Thoracic aorta (tissue), 2 donors: Measurements from ENCODE around the gene MEIS2. TPM values are rescaled to one million over a fixed set of nuclear protein-coding genes. Genes with fewer than 3 reads are reported as not detected.

Experiments used
- ATAC-seq: fragments of 150-250 bp; one replicate; pipeline ENCODE4 v1.8.0; 2017; ENCODE audit warnings: low read depth; ENCODE audit not compliant: insufficient number of reproducible peaks, low FRiP score
- DNase-seq: peaks from one replicate; pipeline ENCODE4 v3.0.0-alpha.2; 2020; ENCODE audit warnings: low spot score
- H3K27ac ChIP-seq, 2 donors: fragments of 200-600 bp; sonication (generic); 1 replicate in 1 of 2; 2 replicates in 1 of 2; pipeline ENCODE4 v1.5.1; 2016; ENCODE audit warnings: mild to moderate bottlenecking in 2 of 2, moderate library complexity in 2 of 2
- H3K27me3 ChIP-seq: fragments of 200-600 bp; sonication (generic); replicated peaks from 2 replicates; pipeline ENCODE4 v1.6.0; 2016; ENCODE audit warnings: mild to moderate bottlenecking; ENCODE audit not compliant: insufficient read depth
- H3K36me3 ChIP-seq: fragments of 200-600 bp; sonication (generic); one replicate; pipeline ENCODE4 v1.5.1; 2016
- H3K4me1 ChIP-seq, 2 donors: fragments of 200-600 bp; sonication (generic); 1 replicate in 1 of 2; 2 replicates in 1 of 2; pipeline versions ENCODE4 v1.5.1 to v1.6.0; 2016; ENCODE audit warnings: low read depth in 2 of 2, mild to moderate bottlenecking in 1 of 2; ENCODE audit not compliant: control insufficient read depth in 1 of 2
- H3K4me3 ChIP-seq: fragments of 200-600 bp; sonication (generic); 2 replicates; pipeline ENCODE4 v1.5.1; 2016; ENCODE audit warnings: mild to moderate bottlenecking
- H3K9me3 ChIP-seq: fragments of 200-600 bp; sonication (generic); 2 replicates; pipeline ENCODE4 v1.5.1; 2016
- CTCF ChIP-seq: fragments of 200-600 bp; sonication (generic); IDR thresholded peaks from one replicate; pipeline ENCODE4 v1.5.1; 2019; ENCODE audit warnings: antibody characterized with exemption
- total RNA-seq, 2 donors: library from RNA; depleted of rRNA; stranded (reverse); fragments of >200 nt; gene quantifications; one replicate each; pipeline versions ENCODE4 v1.1.0 to v1.2.3, GENCODE V29; 2016

MEIS2 gene
- total RNA-seq = 10 to 100 TPM; 46.4 to 57.2 TPM

DNA sequence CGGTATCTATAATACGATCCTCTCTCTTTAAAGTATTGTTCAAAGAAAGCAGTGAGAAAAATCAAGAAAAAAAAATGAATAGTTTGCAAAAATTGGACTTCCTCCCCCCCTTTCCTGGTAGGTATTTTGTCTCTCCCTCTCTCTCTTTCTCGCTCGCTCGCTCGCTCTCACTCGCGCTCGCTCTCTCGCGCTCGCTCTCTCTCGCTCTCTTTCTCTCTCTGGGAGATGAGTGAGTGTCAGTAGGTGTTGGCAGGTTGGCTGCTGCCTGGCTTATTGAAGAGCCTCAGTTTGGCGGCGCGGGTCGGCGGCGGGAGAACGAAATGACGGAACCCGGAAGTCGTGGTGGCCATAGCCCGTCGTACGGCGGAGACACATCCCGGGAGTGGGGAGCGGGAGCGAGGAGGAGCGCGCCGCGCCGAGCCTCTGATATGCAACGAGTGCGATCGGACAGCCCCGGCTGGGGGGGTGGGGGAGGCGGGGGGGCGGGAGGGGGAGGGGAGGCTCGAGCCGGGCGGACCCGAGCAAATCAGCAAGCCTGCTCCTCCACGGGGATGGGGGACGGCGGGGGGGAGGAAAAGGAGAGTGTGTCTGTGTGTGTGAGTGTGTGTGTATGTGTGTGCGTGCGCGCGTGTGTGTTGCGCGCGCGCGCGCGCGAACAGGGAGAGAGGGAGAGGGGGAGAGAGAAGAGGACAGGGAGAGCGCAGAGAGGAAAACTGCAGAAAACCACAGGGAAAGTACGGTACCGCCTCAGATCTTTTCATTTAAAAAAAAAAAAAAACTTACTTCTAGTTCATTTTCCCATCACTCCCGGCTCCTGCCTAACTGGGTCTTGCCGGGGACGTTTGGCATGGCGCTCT is at the start of gene MEIS2:
Gene MEIS2 (minus strand): TSS at position 441 of the 857 bp plus-strand sequence. CDS start 1,083 bp downstream, outside the sequence.
- Histone ChIP-seq H3K9me3 (no peaks in the 10 kb centered on the region), H3K27ac (peak within 1 kb of the TSS; percentile 97 to 98), H3K27me3 (no peaks in the 10 kb centered on the region), H3K4me3 (peak within 1 kb of the TSS; percentile 89), H3K4me1 (peaks cover 0 to 13% of the 10 kb centered on the region in 2 donors), H3K36me3 (no peaks in the 10 kb centered on the region)
- peak; percentile 46 for ATAC-seq
- peak; percentile 81 for DNase-seq
- no peak for TF ChIP-seq CTCF

GRCh38 chr15:37149146-37149545 is 48.8 kb upstream of the MEIS2 start:
- Histone ChIP-seq H3K27me3 (no peaks in the 10 kb centered on the region), H3K4me1 (no peaks in the 10 kb centered on the region), H3K9me3 (no peaks in the 10 kb centered on the region), H3K27ac (no peak overlapping the region), H3K36me3 (no peaks in the 10 kb centered on the region), H3K4me3 (no peak overlapping the region)
- no peak for TF ChIP-seq CTCF
- DNase-seq = no peak
- no peak for ATAC-seq

DNA sequence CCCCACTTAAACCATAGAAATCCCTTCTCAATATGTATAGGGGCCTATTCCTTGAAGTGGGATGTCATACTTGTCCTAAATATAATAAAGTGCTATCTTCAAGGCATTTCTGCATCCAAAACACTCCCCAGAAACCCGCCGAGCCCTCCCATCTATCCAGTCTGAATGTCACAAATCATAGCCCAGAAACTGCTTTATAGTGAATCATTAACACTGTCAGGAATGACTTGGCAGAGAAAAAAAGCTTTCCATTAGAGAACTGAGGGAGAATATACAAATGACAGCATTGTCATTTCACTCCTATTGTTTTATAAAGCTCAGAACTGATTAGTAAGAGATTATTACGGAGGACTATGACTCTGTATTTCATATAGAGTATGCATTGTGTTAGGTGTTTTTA is 48.4 kb upstream of the MEIS2 start:
- no peaks in the 10 kb centered on the region for H3K9me3 ChIP-seq
- H3K27ac ChIP-seq = no peak overlapping the region
- H3K4me3 ChIP-seq = no peak overlapping the region
- H3K4me1 ChIP-seq = no peaks in the 10 kb centered on the region
- DNase-seq (no peak), ATAC-seq (no peak)
- no peak for TF ChIP-seq CTCF
- H3K36me3 ChIP-seq = no peaks in the 10 kb centered on the region
- no peaks in the 10 kb centered on the region for H3K27me3 ChIP-seq

GRCh38 chr15:37143351-37143750 is 43.0 kb upstream of the MEIS2 start:
- TF ChIP-seq CTCF = no peak
- ATAC-seq = no peak
- Histone ChIP-seq H3K9me3 (no peaks in the 10 kb centered on the region), H3K4me1 (no peaks in the 10 kb centered on the region), H3K27ac (no peak overlapping the region), H3K27me3 (no peaks in the 10 kb centered on the region), H3K36me3 (no peaks in the 10 kb centered on the region), H3K4me3 (no peak overlapping the region)
- no peak for DNase-seq

DNA sequence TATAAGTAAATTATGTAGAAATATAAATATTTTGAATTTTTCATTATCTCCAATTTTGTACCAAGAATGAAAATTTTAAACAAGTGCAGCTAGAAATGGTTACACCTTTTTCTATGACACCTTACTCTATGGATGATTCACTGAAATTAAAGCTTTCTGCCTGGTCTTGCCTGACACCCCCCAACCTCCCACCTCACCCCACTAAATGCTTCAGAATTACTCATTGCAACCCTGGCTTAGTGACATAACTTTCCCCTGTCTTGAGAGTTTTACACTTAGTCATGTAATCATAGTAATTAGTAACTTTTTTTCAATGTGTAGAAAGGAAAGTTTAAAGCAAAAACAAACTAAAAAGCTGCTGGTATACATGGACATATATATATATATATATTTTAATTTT is 42.0 kb upstream of the MEIS2 start:
- no peak for TF ChIP-seq CTCF
- no peak overlapping the region for H3K27ac ChIP-seq
- no peaks in the 10 kb centered on the region for H3K4me1 ChIP-seq
- H3K9me3 ChIP-seq = no peaks in the 10 kb centered on the region
- no peak for DNase-seq
- ATAC-seq = no peak
- no peaks in the 10 kb centered on the region for H3K36me3 ChIP-seq
- no peaks in the 10 kb centered on the region for H3K27me3 ChIP-seq
- H3K4me3 ChIP-seq = no peak overlapping the region
